Kidney epithelial cell (primary cell): ENCODE results near the gene ATCAY. TPM values are rescaled to one million over a fixed set of nuclear protein-coding genes. Genes with fewer than 3 reads are reported as not detected.

Source experiments
- DNase-seq: peaks from one replicate; pipeline ENCODE4 v3.0.0-alpha.2; 2010; ENCODE audit warnings: low read depth
- H3K27me3 ChIP-seq: 2 replicates; pipeline ENCODE4 v1.6.0; 2011; ENCODE audit warnings: low read length; ENCODE audit not compliant: control insufficient read depth, insufficient read depth
- H3K36me3 ChIP-seq: 2 replicates; pipeline ENCODE4 v1.5.1; 2011; ENCODE audit warnings: low read length; ENCODE audit not compliant: control insufficient read depth, insufficient read depth
- H3K4me3 ChIP-seq: 2 replicates; pipeline ENCODE4 v1.5.1; 2011; ENCODE audit warnings: low read depth, mild to moderate bottlenecking, control low read depth, low read length
- CTCF ChIP-seq: IDR thresholded peaks from 2 replicates; pipeline ENCODE4 v1.5.1; 2011; ENCODE audit warnings: mild to moderate bottlenecking, moderate library complexity, low read length, control low read depth, inconsistent platforms; ENCODE audit not compliant: insufficient read depth, poor library complexity, severe bottlenecking
- total RNA-seq: library from RNA; depleted of rRNA; stranded (reverse); fragments of >200 nt; gene quantifications from 2 replicates; pipeline ENCODE4 v1.2.3, GENCODE V29; 2015

Gene ATCAY
- total RNA-seq, 1 donor from 2014 or later, result not detected

- H3K4me3 ChIP-seq, result no peak overlapping the region
- H3K36me3 ChIP-seq, result peaks cover 17% of the 10 kb centered on the region
- DNase-seq, result no peak
Observed at GRCh38 chr19:3975637-3976087, 95.2 kb downstream of the ATCAY start.

GRCh38 chr19:3976495-3977241, 96.2 kb downstream of the ATCAY start:
- no peak for DNase-seq

More at GRCh38 chr19:3975637-3976087, 95.2 kb downstream of the ATCAY start:
- TF ChIP-seq CTCF, result no peak
- no peaks in the 10 kb centered on the region for H3K27me3 ChIP-seq

More at GRCh38 chr19:3976495-3977241, 96.2 kb downstream of the ATCAY start:
- TF ChIP-seq CTCF, result no peak
- peaks cover 20% of the 10 kb centered on the region for H3K36me3 ChIP-seq
- H3K4me3 ChIP-seq, result no peak overlapping the region
- H3K27me3 ChIP-seq, result no peaks in the 10 kb centered on the region

Other genes starting within 250 kb of the ATCAY start
- gene PIP5K1C, start 180.2 kb upstream of the ATCAY start, total RNA-seq, result 26.5 and 26.6 TPM in 2 replicates
- 1.7 and 7.8 TPM in 2 replicates for gene TJP3, start 172.3 kb upstream of the ATCAY start, total RNA-seq
- gene APBA3, start 119.0 kb upstream of the ATCAY start, total RNA-seq, result 39.7 and 50.5 TPM in 2 replicates
- 48.4 and 120 TPM in 2 replicates for gene MRPL54, start 118.0 kb upstream of the ATCAY start, total RNA-seq
- not detected in 2 replicates for gene RAX2, start 108.5 kb upstream of the ATCAY start, total RNA-seq
- 0.50 and 1.2 TPM in 2 replicates for gene MATK, start 94.3 kb upstream of the ATCAY start, total RNA-seq
- 0.17 TPM in 1 of 2 replicates, not detected in the other for gene ZFR2, start 11.6 kb upstream of the ATCAY start, total RNA-seq
- not detected in 2 replicates for gene NMRK2, start 52.4 kb downstream of the ATCAY start, total RNA-seq
- 155 and 199 TPM in 2 replicates for gene DAPK3, start 90.4 kb downstream of the ATCAY start, total RNA-seq
- gene EEF2, start 104.8 kb downstream of the ATCAY start, total RNA-seq, result 3,492 and 3,925 TPM in 2 replicates
- 38.1 and 43.7 TPM in 2 replicates for gene PIAS4, start 127.1 kb downstream of the ATCAY start, total RNA-seq
- 39.9 and 43.3 TPM in 2 replicates for gene ZBTB7A, start 186.2 kb downstream of the ATCAY start, total RNA-seq
- 198 and 249 TPM in 2 replicates for gene MAP2K2, start 243.4 kb downstream of the ATCAY start, total RNA-seq